ENCODE measurements around the gene TMED10. TPM values are rescaled to one million over a fixed set of nuclear protein-coding genes. Genes with fewer than 3 reads are reported as not detected.

Gene TMED10
- total and polyA plus RNA-seq, 2 of the 13 experiments (the other 11 are each of a cell fraction or from before 2014, with no cell fraction given), result 311 to 377 TPM

DNA sequence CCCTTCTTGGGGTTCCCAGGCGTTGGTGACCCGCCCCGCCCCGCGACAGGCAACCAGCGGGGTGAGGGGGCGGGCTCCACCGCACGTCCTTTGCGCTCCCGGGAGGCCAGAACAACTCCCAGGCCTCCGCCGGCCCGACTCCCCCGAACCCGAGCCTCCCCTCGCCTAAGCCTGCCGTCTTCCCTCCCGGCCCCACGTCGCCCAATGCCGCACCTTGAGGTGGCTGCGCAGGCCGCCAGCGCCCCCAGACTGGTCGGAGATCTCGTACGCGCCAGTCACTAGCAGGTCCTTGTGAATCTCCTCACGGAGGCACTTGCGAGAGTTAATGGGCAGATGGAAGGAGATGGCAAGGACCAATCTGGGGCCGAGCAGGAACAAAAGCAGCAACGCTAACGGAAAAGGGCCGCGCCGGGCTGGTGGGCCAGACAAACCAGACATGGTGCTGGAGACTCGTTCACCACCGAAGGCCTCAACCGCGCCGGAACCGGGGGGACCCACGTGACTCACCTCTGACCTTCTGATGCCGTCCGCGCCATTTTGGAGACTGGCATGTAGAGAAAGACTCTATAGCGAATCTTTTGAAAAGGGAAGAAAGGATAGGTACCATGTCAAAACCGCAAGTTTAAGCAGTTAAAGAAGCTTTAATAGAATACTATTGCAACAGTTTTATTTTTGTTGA is at the start of gene TMED10 (continued):
- TF ChIP-seq TRIM24 (CRISPR knock-in tag; IDR thresholded peaks at IDR 0.05) (no peak), CREB3 (CRISPR knock-in tag; IDR thresholded peaks at IDR 0.05) (no peak), EP300 (IDR thresholded peaks at IDR 0.05; ENCODE audit: low read depth in 2 of 2, low read length in 2 of 2) (no peak), EP300 (CRISPR knock-in tag; IDR thresholded peaks at IDR 0.05; ENCODE audit: borderline replicate concordance) (peak; percentile 70), CREM (IDR thresholded peaks at IDR 0.05) (peak; percentile 94), CREM (CRISPR knock-in tag; IDR thresholded peaks at IDR 0.05) (no peak), NFE2L2 (IDR thresholded peaks at IDR 0.05; ENCODE audit: low read length) (no peak), YEATS2 (CRISPR knock-in tag; IDR thresholded peaks at IDR 0.05; ENCODE audit: borderline replicate concordance) (peak; percentile 74), ADNP (CRISPR knock-in tag; IDR thresholded peaks at IDR 0.05) (no peak), ETV6 (CRISPR knock-in tag; conservative IDR thresholded peaks at IDR 0.05) (peak; percentile 84; the same call in 1 of the 2 replicates), ZSCAN25 (CRISPR knock-in tag; IDR thresholded peaks at IDR 0.05) (peak; percentile 44; the same call in 1 of the 2 replicates), MZF1 (CRISPR knock-in tag; IDR thresholded peaks at IDR 0.05; ENCODE audit: borderline replicate concordance) (peak; percentile 86; the same call in 1 of the 2 replicates), ATM (IDR thresholded peaks at IDR 0.05; ENCODE audit: borderline replicate concordance) (no peak), EEA1 (CRISPR knock-in tag; IDR thresholded peaks at IDR 0.05; ENCODE audit: borderline replicate concordance) (no peak; the same call in 1 of the 2 replicates), REXO4 (CRISPR knock-in tag; IDR thresholded peaks at IDR 0.05; ENCODE audit: borderline replicate concordance) (no peak), ZNF737 (CRISPR knock-in tag; IDR thresholded peaks at IDR 0.05; ENCODE audit: borderline replicate concordance) (peak; percentile 72; the same call in 1 of the 2 replicates), RARG (CRISPR knock-in tag; IDR thresholded peaks at IDR 0.05; ENCODE audit: low read depth) (no peak), RARA (CRISPR knock-in tag; IDR thresholded peaks at IDR 0.05) (peak; percentile 32), PITX1 (CRISPR knock-in tag; IDR thresholded peaks at IDR 0.05) (no peak), ARNTL (CRISPR knock-in tag; IDR thresholded peaks at IDR 0.05) (peak; percentile 38; the same call in 1 of the 2 replicates), SALL2 (CRISPR knock-in tag; IDR thresholded peaks at IDR 0.05) (peak; percentile 69; the same call in 1 of the 2 replicates), ZNF430 (CRISPR knock-in tag; IDR thresholded peaks at IDR 0.05) (peak; percentile 87; the same call in 1 of the 2 replicates), E2F2 (CRISPR knock-in tag; IDR thresholded peaks at IDR 0.05; ENCODE audit: borderline replicate concordance) (peak; percentile 89; the same call in 1 of the 2 replicates), STAT5B (CRISPR knock-in tag; IDR thresholded peaks at IDR 0.05) (no peak)
- TF ChIP-seq, protein P1, sequence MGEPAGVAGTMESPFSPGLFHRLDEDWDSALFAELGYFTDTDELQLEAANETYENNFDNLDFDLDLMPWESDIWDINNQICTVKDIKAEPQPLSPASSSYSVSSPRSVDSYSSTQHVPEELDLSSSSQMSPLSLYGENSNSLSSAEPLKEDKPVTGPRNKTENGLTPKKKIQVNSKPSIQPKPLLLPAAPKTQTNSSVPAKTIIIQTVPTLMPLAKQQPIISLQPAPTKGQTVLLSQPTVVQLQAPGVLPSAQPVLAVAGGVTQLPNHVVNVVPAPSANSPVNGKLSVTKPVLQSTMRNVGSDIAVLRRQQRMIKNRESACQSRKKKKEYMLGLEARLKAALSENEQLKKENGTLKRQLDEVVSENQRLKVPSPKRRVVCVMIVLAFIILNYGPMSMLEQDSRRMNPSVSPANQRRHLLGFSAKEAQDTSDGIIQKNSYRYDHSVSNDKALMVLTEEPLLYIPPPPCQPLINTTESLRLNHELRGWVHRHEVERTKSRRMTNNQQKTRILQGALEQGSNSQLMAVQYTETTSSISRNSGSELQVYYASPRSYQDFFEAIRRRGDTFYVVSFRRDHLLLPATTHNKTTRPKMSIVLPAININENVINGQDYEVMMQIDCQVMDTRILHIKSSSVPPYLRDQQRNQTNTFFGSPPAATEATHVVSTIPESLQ (CRISPR knock-in tag; conservative IDR thresholded peaks at IDR 0.05), result 0 out of 2 replicates have a peak, but pooled peaks have one; percentile 31
- TF ChIP-seq, protein P2, sequence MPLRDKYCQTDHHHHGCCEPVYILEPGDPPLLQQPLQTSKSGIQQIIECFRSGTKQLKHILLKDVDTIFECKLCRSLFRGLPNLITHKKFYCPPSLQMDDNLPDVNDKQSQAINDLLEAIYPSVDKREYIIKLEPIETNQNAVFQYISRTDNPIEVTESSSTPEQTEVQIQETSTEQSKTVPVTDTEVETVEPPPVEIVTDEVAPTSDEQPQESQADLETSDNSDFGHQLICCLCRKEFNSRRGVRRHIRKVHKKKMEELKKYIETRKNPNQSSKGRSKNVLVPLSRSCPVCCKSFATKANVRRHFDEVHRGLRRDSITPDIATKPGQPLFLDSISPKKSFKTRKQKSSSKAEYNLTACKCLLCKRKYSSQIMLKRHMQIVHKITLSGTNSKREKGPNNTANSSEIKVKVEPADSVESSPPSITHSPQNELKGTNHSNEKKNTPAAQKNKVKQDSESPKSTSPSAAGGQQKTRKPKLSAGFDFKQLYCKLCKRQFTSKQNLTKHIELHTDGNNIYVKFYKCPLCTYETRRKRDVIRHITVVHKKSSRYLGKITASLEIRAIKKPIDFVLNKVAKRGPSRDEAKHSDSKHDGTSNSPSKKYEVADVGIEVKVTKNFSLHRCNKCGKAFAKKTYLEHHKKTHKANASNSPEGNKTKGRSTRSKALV (CRISPR knock-in tag; IDR thresholded peaks at IDR 0.05), result peak; percentile 44; the same call in 1 of the 2 replicates
